ENCODE data around the gene MTFR2. TPM values are rescaled to one million over a fixed set of nuclear protein-coding genes. Genes with fewer than 3 reads are reported as not detected.

Gene MTFR2
- total and polyA plus RNA-seq, 2 of the 13 experiments (the other 11 are each of a cell fraction or from before 2014, with no cell fraction given) = 6.7 to 10.7 TPM

- TF ChIP-seq MTA1 (CRISPR knock-in tag; IDR thresholded peaks at IDR 0.05; ENCODE audit: borderline replicate concordance) = no peak
- no peak for TF ChIP-seq NR2C2 (CRISPR knock-in tag; IDR thresholded peaks at IDR 0.05; ENCODE audit: borderline replicate concordance)
- TF ChIP-seq CEBPZ (IDR thresholded peaks at IDR 0.05; ENCODE audit: low read length) = no peak
- TF ChIP-seq ZNF335 (CRISPR knock-in tag; IDR thresholded peaks at IDR 0.05) = no peak; the same call in 1 of the 2 replicates
- TF ChIP-seq ZNF777 (CRISPR knock-in tag; IDR thresholded peaks at IDR 0.05) = no peak
- no peak; the same call in 1 of the 2 replicates for TF ChIP-seq MXD4 (CRISPR knock-in tag; IDR thresholded peaks at IDR 0.05)
- TF ChIP-seq HMGA1 (CRISPR knock-in tag; conservative IDR thresholded peaks at IDR 0.05) = no peak
- no peak for TF ChIP-seq DNMT1 (CRISPR knock-in tag; IDR thresholded peaks at IDR 0.05)
- TF ChIP-seq TRIM24 (CRISPR knock-in tag; IDR thresholded peaks at IDR 0.05) = no peak
- no peak for TF ChIP-seq ZBTB1 (CRISPR knock-in tag; IDR thresholded peaks at IDR 0.05; ENCODE audit: borderline replicate concordance)
- no peak for TF ChIP-seq KLF13 (CRISPR knock-in tag; IDR thresholded peaks at IDR 0.05)
- 0 out of 2 replicates have a peak, but pooled peaks have one; percentile 42 for TF ChIP-seq XBP1 (CRISPR knock-in tag; IDR thresholded peaks at IDR 0.05)
- TF ChIP-seq ZNF362 (CRISPR knock-in tag; IDR thresholded peaks at IDR 0.05; ENCODE audit: borderline replicate concordance) = no peak
- TF ChIP-seq ZNF580 (CRISPR knock-in tag; IDR thresholded peaks at IDR 0.05; ENCODE audit: borderline replicate concordance, low read depth) = no peak; the same call in 1 of the 2 replicates
- no peak for TF ChIP-seq ZNF124 (CRISPR knock-in tag; IDR thresholded peaks at IDR 0.05)
- 0 out of 2 replicates have a peak, but pooled peaks have one; percentile 17 for TF ChIP-seq ETV6 (CRISPR knock-in tag; conservative IDR thresholded peaks at IDR 0.05)
- TF ChIP-seq FOXK2 (IDR thresholded peaks at IDR 0.05) = no peak
- TF ChIP-seq FOXO1 (CRISPR knock-in tag; IDR thresholded peaks at IDR 0.05) = peak; percentile 6
- TF ChIP-seq ZNF747 (CRISPR knock-in tag; IDR thresholded peaks at IDR 0.05; ENCODE audit: borderline replicate concordance) = 0 out of 2 replicates have a peak, but pooled peaks have one; percentile 40
- TF ChIP-seq JUNB (CRISPR knock-in tag; IDR thresholded peaks at IDR 0.05; ENCODE audit: borderline replicate concordance) = no peak
- 0 out of 2 replicates have a peak, but pooled peaks have one; percentile 24 for TF ChIP-seq MNT (IDR thresholded peaks at IDR 0.05)
- no peak for TF ChIP-seq PTBP1 (IDR thresholded peaks at IDR 0.05; ENCODE audit: low read depth, low read length, poor library complexity, severe bottlenecking)
- no peak for TF ChIP-seq ARNT2 (CRISPR knock-in tag; IDR thresholded peaks at IDR 0.05; ENCODE audit: low read depth)
- no peak for TF ChIP-seq GATA4 (IDR thresholded peaks at IDR 0.05; ENCODE audit: borderline replicate concordance, low read depth)
- no peak for TF ChIP-seq CBX2 (IDR thresholded peaks at IDR 0.05; ENCODE audit: low read depth, low read length)
- no peak for TF ChIP-seq CBX2 (CRISPR knock-in tag; IDR thresholded peaks at IDR 0.05; ENCODE audit: low read depth)
Observed at GRCh38 chr6:136288566-136289326, 38.6 kb upstream of the MTFR2 start (continued).

All from HepG2 (cell line).